ENCODE data around the gene GMNN. TPM values are rescaled to one million over a fixed set of nuclear protein-coding genes. Genes with fewer than 3 reads are reported as not detected.

Gene GMNN
- total RNA-seq, 1 experiment from 2014 or later, result 98.5 TPM

DNA sequence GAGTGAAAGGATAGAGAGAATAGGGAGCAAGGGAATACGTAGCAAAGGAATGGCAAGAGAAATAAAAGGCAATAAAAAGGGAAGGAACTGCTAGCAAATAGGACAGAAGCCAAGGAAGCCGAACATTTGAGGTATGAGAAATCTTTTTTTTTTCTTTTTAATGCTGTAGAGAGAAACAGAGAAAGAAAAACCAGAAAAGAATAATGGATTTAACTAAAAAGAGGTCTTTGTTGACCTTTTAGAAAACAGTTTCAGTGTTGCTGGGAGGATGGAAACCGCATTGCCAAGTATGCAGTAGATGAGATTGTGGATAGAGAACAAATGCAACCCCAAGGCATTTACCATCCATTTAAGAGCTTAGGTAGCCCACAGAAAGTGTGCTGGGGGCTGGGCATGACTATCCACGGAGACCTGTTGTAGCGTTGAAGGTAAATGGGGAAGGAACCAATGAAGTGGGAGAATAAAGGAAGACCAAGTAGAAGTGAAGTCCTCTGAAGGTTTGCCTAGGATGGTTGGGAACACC lies 32.5 kb upstream of the GMNN start:
- CTCF ChIA-PET, result no interaction called here
- POLR2A ChIA-PET, result no interaction called here
- DNase-seq (ENCODE audit: low spot score), result no peak

DNA sequence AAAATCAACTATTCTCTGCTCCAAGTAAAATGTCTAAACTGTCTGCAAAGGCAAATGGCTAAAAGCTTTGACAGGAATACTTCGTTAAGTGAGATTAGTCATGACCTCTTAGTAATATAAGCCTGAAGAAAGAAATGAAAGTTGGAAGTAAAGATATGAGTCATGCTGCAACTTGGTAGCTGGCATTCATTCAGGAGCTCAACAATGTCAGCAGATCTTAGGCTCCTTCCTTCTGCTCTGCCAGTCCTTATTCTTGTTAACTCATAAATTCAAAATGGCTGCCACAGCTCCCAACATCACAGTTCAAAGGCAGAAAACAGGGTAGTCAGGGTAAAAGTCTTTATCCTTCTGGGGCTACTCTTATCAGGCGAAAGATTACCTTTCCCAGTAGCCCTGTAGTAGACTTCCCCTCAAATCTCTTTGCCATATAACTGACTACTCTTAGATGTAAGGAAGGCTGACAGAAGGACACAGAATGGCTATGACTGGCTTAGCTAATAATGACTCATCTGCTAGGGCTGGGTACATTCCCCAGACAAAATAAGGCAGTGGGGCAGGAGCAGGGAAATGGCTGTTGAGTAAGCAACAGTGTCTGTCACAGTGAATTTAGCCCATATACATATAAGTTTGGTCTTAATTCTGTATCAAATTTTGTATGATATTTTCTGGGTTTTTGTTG lies 31.3 kb upstream of the GMNN start:
- Mint-ChIP-seq H3K27me3 (ENCODE audit: low read depth) (no peaks in the 10 kb centered on the region), H3K4me3 (no peak overlapping the region), H3K4me1 (no peaks in the 10 kb centered on the region), H3K9me3 (no peaks in the 10 kb centered on the region; the same call in 1 of the 2 replicates), H3K36me3 (no peaks in the 10 kb centered on the region), H3K27ac (no peak overlapping the region)
- ChIA-PET CTCF (no interaction called here), POLR2A (no interaction called here)
- no peak for ATAC-seq
- DNase-seq (ENCODE audit: low spot score), result no peak
- TF ChIP-seq TCF7 (CRISPR knock-in tag; IDR thresholded peaks at IDR 0.05; ENCODE audit: low read depth) (no peak), FOXJ3 (CRISPR knock-in tag; IDR thresholded peaks at IDR 0.05; ENCODE audit: borderline replicate concordance) (no peak), ZNF121 (CRISPR knock-in tag; IDR thresholded peaks at IDR 0.05) (no peak), GABPB1 (CRISPR knock-in tag; IDR thresholded peaks at IDR 0.05) (no peak), CREB1 (CRISPR knock-in tag; IDR thresholded peaks at IDR 0.05) (no peak)
- TF ChIP-seq, protein P1, sequence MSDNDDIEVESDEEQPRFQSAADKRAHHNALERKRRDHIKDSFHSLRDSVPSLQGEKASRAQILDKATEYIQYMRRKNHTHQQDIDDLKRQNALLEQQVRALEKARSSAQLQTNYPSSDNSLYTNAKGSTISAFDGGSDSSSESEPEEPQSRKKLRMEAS (CRISPR knock-in tag; IDR thresholded peaks at IDR 0.05), result no peak
- TF ChIP-seq, protein P2, sequence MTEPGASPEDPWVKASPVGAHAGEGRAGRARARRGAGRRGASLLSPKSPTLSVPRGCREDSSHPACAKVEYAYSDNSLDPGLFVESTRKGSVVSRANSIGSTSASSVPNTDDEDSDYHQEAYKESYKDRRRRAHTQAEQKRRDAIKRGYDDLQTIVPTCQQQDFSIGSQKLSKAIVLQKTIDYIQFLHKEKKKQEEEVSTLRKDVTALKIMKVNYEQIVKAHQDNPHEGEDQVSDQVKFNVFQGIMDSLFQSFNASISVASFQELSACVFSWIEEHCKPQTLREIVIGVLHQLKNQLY (CRISPR knock-in tag; IDR thresholded peaks at IDR 0.05), result no peak
- TF ChIP-seq, protein P3, sequence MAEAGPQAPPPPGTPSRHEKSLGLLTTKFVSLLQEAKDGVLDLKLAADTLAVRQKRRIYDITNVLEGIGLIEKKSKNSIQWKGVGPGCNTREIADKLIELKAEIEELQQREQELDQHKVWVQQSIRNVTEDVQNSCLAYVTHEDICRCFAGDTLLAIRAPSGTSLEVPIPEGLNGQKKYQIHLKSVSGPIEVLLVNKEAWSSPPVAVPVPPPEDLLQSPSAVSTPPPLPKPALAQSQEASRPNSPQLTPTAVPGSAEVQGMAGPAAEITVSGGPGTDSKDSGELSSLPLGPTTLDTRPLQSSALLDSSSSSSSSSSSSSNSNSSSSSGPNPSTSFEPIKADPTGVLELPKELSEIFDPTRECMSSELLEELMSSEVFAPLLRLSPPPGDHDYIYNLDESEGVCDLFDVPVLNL (CRISPR knock-in tag; IDR thresholded peaks at IDR 0.05; ENCODE audit: borderline replicate concordance, low read depth), result no peak

More for the DNA sequence above, 32.5 kb upstream of the GMNN start:
- Mint-ChIP-seq H3K4me1 (no peaks in the 10 kb centered on the region), H3K27ac (no peak overlapping the region), H3K36me3 (no peaks in the 10 kb centered on the region), H3K27me3 (ENCODE audit: low read depth) (no peaks in the 10 kb centered on the region), H3K9me3 (no peaks in the 10 kb centered on the region; the same call in 1 of the 2 replicates), H3K4me3 (no peak overlapping the region)
- no peak for TF ChIP-seq CREB1 (CRISPR knock-in tag; IDR thresholded peaks at IDR 0.05)
- TF ChIP-seq, protein P4, sequence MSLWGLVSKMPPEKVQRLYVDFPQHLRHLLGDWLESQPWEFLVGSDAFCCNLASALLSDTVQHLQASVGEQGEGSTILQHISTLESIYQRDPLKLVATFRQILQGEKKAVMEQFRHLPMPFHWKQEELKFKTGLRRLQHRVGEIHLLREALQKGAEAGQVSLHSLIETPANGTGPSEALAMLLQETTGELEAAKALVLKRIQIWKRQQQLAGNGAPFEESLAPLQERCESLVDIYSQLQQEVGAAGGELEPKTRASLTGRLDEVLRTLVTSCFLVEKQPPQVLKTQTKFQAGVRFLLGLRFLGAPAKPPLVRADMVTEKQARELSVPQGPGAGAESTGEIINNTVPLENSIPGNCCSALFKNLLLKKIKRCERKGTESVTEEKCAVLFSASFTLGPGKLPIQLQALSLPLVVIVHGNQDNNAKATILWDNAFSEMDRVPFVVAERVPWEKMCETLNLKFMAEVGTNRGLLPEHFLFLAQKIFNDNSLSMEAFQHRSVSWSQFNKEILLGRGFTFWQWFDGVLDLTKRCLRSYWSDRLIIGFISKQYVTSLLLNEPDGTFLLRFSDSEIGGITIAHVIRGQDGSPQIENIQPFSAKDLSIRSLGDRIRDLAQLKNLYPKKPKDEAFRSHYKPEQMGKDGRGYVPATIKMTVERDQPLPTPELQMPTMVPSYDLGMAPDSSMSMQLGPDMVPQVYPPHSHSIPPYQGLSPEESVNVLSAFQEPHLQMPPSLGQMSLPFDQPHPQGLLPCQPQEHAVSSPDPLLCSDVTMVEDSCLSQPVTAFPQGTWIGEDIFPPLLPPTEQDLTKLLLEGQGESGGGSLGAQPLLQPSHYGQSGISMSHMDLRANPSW (CRISPR knock-in tag; conservative IDR thresholded peaks at IDR 0.05; ENCODE audit: low read depth), result no peak
- TF ChIP-seq HMGA2 (CRISPR knock-in tag; IDR thresholded peaks at IDR 0.05), result no peak
- TF ChIP-seq, protein P5, sequence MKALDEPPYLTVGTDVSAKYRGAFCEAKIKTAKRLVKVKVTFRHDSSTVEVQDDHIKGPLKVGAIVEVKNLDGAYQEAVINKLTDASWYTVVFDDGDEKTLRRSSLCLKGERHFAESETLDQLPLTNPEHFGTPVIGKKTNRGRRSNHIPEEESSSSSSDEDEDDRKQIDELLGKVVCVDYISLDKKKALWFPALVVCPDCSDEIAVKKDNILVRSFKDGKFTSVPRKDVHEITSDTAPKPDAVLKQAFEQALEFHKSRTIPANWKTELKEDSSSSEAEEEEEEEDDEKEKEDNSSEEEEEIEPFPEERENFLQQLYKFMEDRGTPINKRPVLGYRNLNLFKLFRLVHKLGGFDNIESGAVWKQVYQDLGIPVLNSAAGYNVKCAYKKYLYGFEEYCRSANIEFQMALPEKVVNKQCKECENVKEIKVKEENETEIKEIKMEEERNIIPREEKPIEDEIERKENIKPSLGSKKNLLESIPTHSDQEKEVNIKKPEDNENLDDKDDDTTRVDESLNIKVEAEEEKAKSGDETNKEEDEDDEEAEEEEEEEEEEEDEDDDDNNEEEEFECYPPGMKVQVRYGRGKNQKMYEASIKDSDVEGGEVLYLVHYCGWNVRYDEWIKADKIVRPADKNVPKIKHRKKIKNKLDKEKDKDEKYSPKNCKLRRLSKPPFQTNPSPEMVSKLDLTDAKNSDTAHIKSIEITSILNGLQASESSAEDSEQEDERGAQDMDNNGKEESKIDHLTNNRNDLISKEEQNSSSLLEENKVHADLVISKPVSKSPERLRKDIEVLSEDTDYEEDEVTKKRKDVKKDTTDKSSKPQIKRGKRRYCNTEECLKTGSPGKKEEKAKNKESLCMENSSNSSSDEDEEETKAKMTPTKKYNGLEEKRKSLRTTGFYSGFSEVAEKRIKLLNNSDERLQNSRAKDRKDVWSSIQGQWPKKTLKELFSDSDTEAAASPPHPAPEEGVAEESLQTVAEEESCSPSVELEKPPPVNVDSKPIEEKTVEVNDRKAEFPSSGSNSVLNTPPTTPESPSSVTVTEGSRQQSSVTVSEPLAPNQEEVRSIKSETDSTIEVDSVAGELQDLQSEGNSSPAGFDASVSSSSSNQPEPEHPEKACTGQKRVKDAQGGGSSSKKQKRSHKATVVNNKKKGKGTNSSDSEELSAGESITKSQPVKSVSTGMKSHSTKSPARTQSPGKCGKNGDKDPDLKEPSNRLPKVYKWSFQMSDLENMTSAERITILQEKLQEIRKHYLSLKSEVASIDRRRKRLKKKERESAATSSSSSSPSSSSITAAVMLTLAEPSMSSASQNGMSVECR (CRISPR knock-in tag; IDR thresholded peaks at IDR 0.05; ENCODE audit: borderline replicate concordance), result no peak
- TF ChIP-seq, protein P6, sequence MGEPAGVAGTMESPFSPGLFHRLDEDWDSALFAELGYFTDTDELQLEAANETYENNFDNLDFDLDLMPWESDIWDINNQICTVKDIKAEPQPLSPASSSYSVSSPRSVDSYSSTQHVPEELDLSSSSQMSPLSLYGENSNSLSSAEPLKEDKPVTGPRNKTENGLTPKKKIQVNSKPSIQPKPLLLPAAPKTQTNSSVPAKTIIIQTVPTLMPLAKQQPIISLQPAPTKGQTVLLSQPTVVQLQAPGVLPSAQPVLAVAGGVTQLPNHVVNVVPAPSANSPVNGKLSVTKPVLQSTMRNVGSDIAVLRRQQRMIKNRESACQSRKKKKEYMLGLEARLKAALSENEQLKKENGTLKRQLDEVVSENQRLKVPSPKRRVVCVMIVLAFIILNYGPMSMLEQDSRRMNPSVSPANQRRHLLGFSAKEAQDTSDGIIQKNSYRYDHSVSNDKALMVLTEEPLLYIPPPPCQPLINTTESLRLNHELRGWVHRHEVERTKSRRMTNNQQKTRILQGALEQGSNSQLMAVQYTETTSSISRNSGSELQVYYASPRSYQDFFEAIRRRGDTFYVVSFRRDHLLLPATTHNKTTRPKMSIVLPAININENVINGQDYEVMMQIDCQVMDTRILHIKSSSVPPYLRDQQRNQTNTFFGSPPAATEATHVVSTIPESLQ (CRISPR knock-in tag; IDR thresholded peaks at IDR 0.05), result no peak
- TF ChIP-seq, protein P7, sequence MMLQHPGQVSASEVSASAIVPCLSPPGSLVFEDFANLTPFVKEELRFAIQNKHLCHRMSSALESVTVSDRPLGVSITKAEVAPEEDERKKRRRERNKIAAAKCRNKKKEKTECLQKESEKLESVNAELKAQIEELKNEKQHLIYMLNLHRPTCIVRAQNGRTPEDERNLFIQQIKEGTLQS (CRISPR knock-in tag; conservative IDR thresholded peaks at IDR 0.05), result no peak
- TF ChIP-seq GABPB1 (CRISPR knock-in tag; IDR thresholded peaks at IDR 0.05), result no peak
- TF ChIP-seq NFYB (CRISPR knock-in tag; conservative IDR thresholded peaks at IDR 0.05; ENCODE audit: low read depth), result no peak
- TF ChIP-seq CREM (CRISPR knock-in tag; IDR thresholded peaks at IDR 0.05), result no peak
- TF ChIP-seq ZNF263 (CRISPR knock-in tag; IDR thresholded peaks at IDR 0.05; ENCODE audit: low read depth), result no peak
- no peak for TF ChIP-seq GRHL2 (CRISPR knock-in tag; IDR thresholded peaks at IDR 0.05; ENCODE audit: insufficient replicate concordance, severe bottlenecking)
- no peak for TF ChIP-seq FOXJ3 (CRISPR knock-in tag; IDR thresholded peaks at IDR 0.05; ENCODE audit: borderline replicate concordance)
- ATAC-seq, result no peak
